IMR-90 (cell line): ENCODE results near the gene MLH1. TPM values are rescaled to one million over a fixed set of nuclear protein-coding genes. Genes with fewer than 3 reads are reported as not detected.

Experiments
- ATAC-seq: fragments of 200-7000 bp; cut with Tn5 transposase; 2 replicates; pipeline ENCODE4 v1.9.1; 2020; ENCODE audit warnings: low read depth, mild to moderate bottlenecking, moderate library complexity
- BruUV-seq: library from RNA; stranded (reverse); fragments of 400-500 nt; replicated peaks from 2 replicates; lab custom pipeline; 2021; lab: Mats Ljungman, UMichigan
- CTCF ChIA-PET: fragments of 300-600 bp; formaldehyde crosslinking; extraction: SDS; loops from one replicate; lab custom pipeline; 2021; ENCODE audit warnings: antibody characterized with exemption; lab: Yijun Ruan, JAX
- POLR2A ChIA-PET: fragments of 300-600 bp; sonication (Branson Sonifier 250); formaldehyde crosslinking; loops from one replicate; lab custom pipeline; 2022; ENCODE audit warnings: antibody characterized with exemption; ENCODE audit not compliant: unreplicated experiment; lab: Charles Lee
- DNase-seq: peaks from one replicate; pipeline ENCODE4 v3.0.0; 2013
- H2AFZ ChIP-seq: replicated peaks from 2 replicates; pipeline ENCODE3; 2013; ENCODE audit warnings: low read length, mild to moderate bottlenecking; ENCODE audit not compliant: poor library complexity
- H2AK5ac ChIP-seq: 2 replicates; pipeline ENCODE4 v1.6.1; 2013; ENCODE audit warnings: low read depth, low read length, inconsistent platforms
- H2AK9ac ChIP-seq: replicated peaks from 2 replicates; pipeline ENCODE3; 2013; ENCODE audit warnings: mild to moderate bottlenecking, low read depth, low read length, moderate library complexity; ENCODE audit not compliant: poor library complexity
- H2BK120ac ChIP-seq: 2 replicates; pipeline ENCODE4 v1.6.1; 2013; ENCODE audit warnings: low read depth, low read length, inconsistent platforms
- H2BK15ac ChIP-seq: 3 replicates; pipeline ENCODE4 v1.6.1; 2013; ENCODE audit warnings: low read depth, low read length, inconsistent platforms
- H2BK20ac ChIP-seq: 2 replicates; pipeline ENCODE4 v1.6.1; 2013; ENCODE audit warnings: low read depth, mild to moderate bottlenecking, inconsistent platforms, low read length, moderate library complexity
- H2BK5ac ChIP-seq: 2 replicates; pipeline ENCODE4 v1.6.1; 2013; ENCODE audit warnings: mild to moderate bottlenecking, low read depth, low read length, inconsistent platforms; ENCODE audit not compliant: poor library complexity, severe bottlenecking
- H3K14ac ChIP-seq: replicated peaks from 2 replicates; pipeline ENCODE4 v1.6.1; 2013; ENCODE audit warnings: low read depth, low read length, inconsistent platforms
- H3K18ac ChIP-seq: 2 replicates; pipeline ENCODE4 v1.6.1; 2013; ENCODE audit warnings: low read depth, low read length, control low read depth
- H3K23ac ChIP-seq: 2 replicates; pipeline ENCODE4 v1.6.1; 2013; ENCODE audit warnings: low read depth, low read length, inconsistent platforms
- H3K27ac ChIP-seq: 2 replicates; pipeline ENCODE4 v1.5.1; 2013; ENCODE audit warnings: mild to moderate bottlenecking, control low read depth, low read length; ENCODE audit not compliant: insufficient read depth
- H3K27me3 ChIP-seq: 2 replicates; pipeline ENCODE4 v1.6.1; 2013; ENCODE audit warnings: low read length; ENCODE audit not compliant: control insufficient read depth, insufficient read depth
- H3K36me3 ChIP-seq: 2 replicates; pipeline ENCODE4 v1.6.1; 2013; ENCODE audit warnings: low read length, mixed read lengths; ENCODE audit not compliant: control insufficient read depth, insufficient read depth
- H3K4ac ChIP-seq: 2 replicates; pipeline ENCODE4 v1.6.1; 2013; ENCODE audit warnings: low read depth, low read length, inconsistent platforms
- H3K4me1 ChIP-seq: 2 replicates; pipeline ENCODE4 v1.6.1; 2013; ENCODE audit warnings: low read length, mixed read lengths; ENCODE audit not compliant: control insufficient read depth, insufficient read depth
- H3K4me2 ChIP-seq: 2 replicates; pipeline ENCODE4 v1.6.1; 2013; ENCODE audit warnings: low read depth, mild to moderate bottlenecking, control low read depth, low read length, moderate library complexity
- H3K4me3 ChIP-seq: 2 replicates; pipeline ENCODE4 v1.5.1; 2013; ENCODE audit warnings: low read depth, mild to moderate bottlenecking, control low read depth, low read length, moderate library complexity; ENCODE audit not compliant: insufficient read depth
- H3K56ac ChIP-seq: 2 replicates; pipeline ENCODE4 v1.6.1; 2013; ENCODE audit warnings: low read length, inconsistent platforms; ENCODE audit not compliant: insufficient read depth; ENCODE audit errors: extremely low read depth
- H3K79me1 ChIP-seq, 2 experiments: 2 replicates each; pipeline ENCODE4 v1.6.1; 2013; ENCODE audit warnings: low read length in 2 of 2, inconsistent platforms in 1 of 2, low read depth in 1 of 2
- H3K9ac ChIP-seq: 2 replicates; pipeline ENCODE4 v1.6.1; 2013; ENCODE audit warnings: low read depth, low read length, control low read depth
- H3K9me1 ChIP-seq: 2 replicates; pipeline ENCODE4 v1.6.1; 2013; ENCODE audit warnings: low read length, inconsistent platforms; ENCODE audit not compliant: insufficient read depth
- H3K9me3 ChIP-seq: 2 replicates; pipeline ENCODE4 v1.6.1; 2013; ENCODE audit warnings: low read length; ENCODE audit not compliant: control insufficient read depth, insufficient read depth
- H4K20me1 ChIP-seq: 2 replicates; pipeline ENCODE4 v1.6.1; 2013; ENCODE audit warnings: low read length, inconsistent platforms; ENCODE audit not compliant: insufficient read depth
- H4K5ac ChIP-seq: 2 replicates; pipeline ENCODE4 v1.6.1; 2013; ENCODE audit warnings: mild to moderate bottlenecking, low read depth, low read length, control low read depth
- H4K8ac ChIP-seq, 2 experiments: 2 replicates each; pipeline ENCODE4 v1.6.1; 2013; ENCODE audit warnings: low read depth in 2 of 2, low read length in 2 of 2, control low read depth in 1 of 2, inconsistent platforms in 1 of 2
- H4K91ac ChIP-seq: 2 replicates; pipeline ENCODE4 v1.6.1; 2013; ENCODE audit warnings: low read depth, low read length, inconsistent platforms; ENCODE audit not compliant: insufficient read depth
- CHD1 ChIP-seq: IDR thresholded peaks from 2 replicates; pipeline ENCODE4 v1.6.1; 2012; ENCODE audit warnings: low read depth, low read length, improper control_type of control experiment
- ELK1 ChIP-seq: fragments of 150-350 bp; IDR thresholded peaks from 2 replicates; pipeline ENCODE4 v1.6.1; 2016; ENCODE audit warnings: low read depth, mild to moderate bottlenecking, low read length, moderate library complexity, borderline replicate concordance
- FOS ChIP-seq: fragments of 150-350 bp; IDR thresholded peaks from 2 replicates; pipeline ENCODE4 v1.6.1; 2016; ENCODE audit warnings: low read depth, low read length
- MAFK ChIP-seq: IDR thresholded peaks from 2 replicates; pipeline ENCODE4 v1.6.1; 2012; ENCODE audit warnings: low read depth, low read length, improper control_type of control experiment
- MAZ ChIP-seq: IDR thresholded peaks from 2 replicates; pipeline ENCODE4 v1.6.1; 2012; ENCODE audit warnings: low read depth, mild to moderate bottlenecking, low read length, improper control_type of control experiment, moderate library complexity, borderline replicate concordance
- MXI1 ChIP-seq: IDR thresholded peaks from 2 replicates; pipeline ENCODE4 v1.6.1; 2012; ENCODE audit warnings: low read depth, mild to moderate bottlenecking, low read length, moderate library complexity, borderline replicate concordance
- RAD21 ChIP-seq: IDR thresholded peaks from 2 replicates; pipeline ENCODE4 v1.6.1; 2012; ENCODE audit warnings: low read length, improper control_type of control experiment
- RCOR1 ChIP-seq: IDR thresholded peaks from 2 replicates; pipeline ENCODE4 v1.6.1; 2012; ENCODE audit warnings: mild to moderate bottlenecking, low read length, improper control_type of control experiment; ENCODE audit not compliant: insufficient replicate concordance
- RFX5 ChIP-seq: IDR thresholded peaks from 2 replicates; pipeline ENCODE4 v1.8.0; 2012; ENCODE audit warnings: low read depth, mild to moderate bottlenecking, low read length, moderate library complexity
- SMC3 ChIP-seq: fragments of 150-350 bp; IDR thresholded peaks from 2 replicates; pipeline ENCODE4 v1.6.1; 2016; ENCODE audit warnings: low read depth, mild to moderate bottlenecking, antibody characterized with exemption, low read length, moderate library complexity
- USF2 ChIP-seq: fragments of 150-350 bp; IDR thresholded peaks from 2 replicates; pipeline ENCODE4 v1.6.1; 2017; ENCODE audit warnings: mild to moderate bottlenecking, antibody characterized with exemption, low read length, low read depth
- WGBS, 2 experiments: methylation state at CpG; one replicate each; pipeline versions ENCODE4 v1.1.5 to v1.1.7; 2013; ENCODE audit warnings: missing lambda C conversion rate in 2 of 2; ENCODE audit not compliant: insufficient read length in 1 of 2; ENCODE audit errors: extremely low coverage in 2 of 2; 5-methylcytosine and 5-hydroxymethylcytosine counted together
- dilution Hi-C: fragments of 300-500 bp; cut with HindIII; formaldehyde crosslinking; loops from one replicate; pipeline ENCODE4 v1.14.3; 2018; ENCODE audit warnings: low sequenced_read_pairs; ENCODE audit not compliant: unreplicated experiment
- in situ Hi-C: fragments of 300-500 bp; cut with MboI; formaldehyde crosslinking; loops from 3 replicates; pipeline ENCODE4 v1.14.3; 2019; ENCODE audit warnings: low sequenced_read_pairs, inconsistent platforms, mixed read lengths
- intact Hi-C: fragments of 100-400 bp; cut with micrococcal nuclease; formaldehyde crosslinking; loops from 2 replicates; pipeline ENCODE4 v1.10.0; 2022
- polyA plus RNA-seq, 3 experiments: library from polyadenylated mRNA; depleted of rRNA; stranded (reverse); fragments of >200 nt; gene quantifications; 2 replicates each; pipeline ENCODE4 v1.2.3, GENCODE V29; 2012; ENCODE audit warnings: low replicate concordance in 1 of 3
- total RNA-seq: library from RNA; depleted of rRNA; stranded (reverse); fragments of >200 nt; gene quantifications from 2 replicates; pipeline ENCODE4 v1.2.3, GENCODE V29; 2012
- TF ChIP-seq, protein P1 (sequence below): conservative IDR thresholded peaks from 2 replicates; pipeline ENCODE4 v1.5.1; 2012; ENCODE audit warnings: mild to moderate bottlenecking, low read depth, low read length, improper control_type of control experiment

Gene MLH1
- total and polyA plus RNA-seq, 2 of the 4 experiments (the other 2 are of a cell fraction) = 30.2 to 54.1 TPM

- no CpG with 5 or more reads among the region's 3 CpGs for WGBS, 2 experiments
- H3K9me1 ChIP-seq = no peaks in the 10 kb centered on the region; the same call in 1 of the 2 replicates
- H2BK20ac ChIP-seq = peak overlapping the region; percentile 54
- H3K9me3 ChIP-seq = no peaks in the 10 kb centered on the region
- no peak overlapping the region for H3K9ac ChIP-seq
- no peak overlapping the region for H4K91ac ChIP-seq
- H3K4me3 ChIP-seq = no peak overlapping the region
- H2BK120ac ChIP-seq = peak overlapping the region; percentile 22; the same call in 1 of the 2 replicates
- in situ Hi-C loops (loop anchor here (5.0 kb wide), 1 partner anchor 231 kb away; no protein-coding TSS in a partner anchor), dilution Hi-C loops (no loop called here), intact Hi-C loops (loop anchor here (1.0 to 2.0 kb wide), 5 partner anchors 54 to 229 kb away; no protein-coding TSS in a partner anchor)
- ChIA-PET CTCF (interaction anchor here (0.6 to 3.5 kb wide), 18 partner anchors 12 to 240 kb away, joined by 3 to 39 read pairs (median 4); partner anchors contain the start of gene TRANK1), POLR2A (interaction anchor here (0.6 kb wide), 1 partner anchor 181 kb away, joined by 3 read pairs; no protein-coding TSS in a partner anchor)
- H4K5ac ChIP-seq = peak overlapping the region; percentile 12; the same call in 1 of the 2 replicates
- H3K79me1 ChIP-seq = no peaks in the 10 kb centered on the region
- no peaks in the 10 kb centered on the region for H4K20me1 ChIP-seq
- peak; percentile 65 for ATAC-seq
- peak; percentile 93 for DNase-seq
- no peak overlapping the region for H3K23ac ChIP-seq
- 0 out of 4 replicates have a peak overlapping the region, but pooled peaks of 1 of the 2 experiments have one; percentile 28 for H4K8ac ChIP-seq
- H2BK5ac ChIP-seq = peak overlapping the region; percentile 88
- H3K56ac ChIP-seq = no peak overlapping the region
- H3K14ac ChIP-seq = no peak overlapping the region
- no peak overlapping the region for H2BK15ac ChIP-seq
- H3K27me3 ChIP-seq = no peaks in the 10 kb centered on the region
- H2AK5ac ChIP-seq = no peak overlapping the region
- peaks cover 6% of the 10 kb centered on the region; the same call in 1 of the 2 replicates for H3K4me1 ChIP-seq
- H3K36me3 ChIP-seq = no peaks in the 10 kb centered on the region
- BruUV-seq = no TSS peak
- no peak overlapping the region for H3K27ac ChIP-seq
- no peak overlapping the region for H2AK9ac ChIP-seq
- H2AFZ ChIP-seq = no peak overlapping the region
- peak overlapping the region; percentile 79; the same call in 1 of the 2 replicates for H3K18ac ChIP-seq
- peak overlapping the region; percentile 48 for H3K4me2 ChIP-seq
- peak overlapping the region; percentile 9; the same call in 1 of the 2 replicates for H3K4ac ChIP-seq
- TF ChIP-seq CHD1 (no peak), RAD21 (no peak), USF2 (no peak), MXI1 (no peak), RCOR1 (no peak), FOS (peak; percentile 98), SMC3 (no peak), MAZ (no peak), ELK1 (no peak), MAFK (no peak), RFX5 (no peak)
- TF ChIP-seq, protein P1, sequence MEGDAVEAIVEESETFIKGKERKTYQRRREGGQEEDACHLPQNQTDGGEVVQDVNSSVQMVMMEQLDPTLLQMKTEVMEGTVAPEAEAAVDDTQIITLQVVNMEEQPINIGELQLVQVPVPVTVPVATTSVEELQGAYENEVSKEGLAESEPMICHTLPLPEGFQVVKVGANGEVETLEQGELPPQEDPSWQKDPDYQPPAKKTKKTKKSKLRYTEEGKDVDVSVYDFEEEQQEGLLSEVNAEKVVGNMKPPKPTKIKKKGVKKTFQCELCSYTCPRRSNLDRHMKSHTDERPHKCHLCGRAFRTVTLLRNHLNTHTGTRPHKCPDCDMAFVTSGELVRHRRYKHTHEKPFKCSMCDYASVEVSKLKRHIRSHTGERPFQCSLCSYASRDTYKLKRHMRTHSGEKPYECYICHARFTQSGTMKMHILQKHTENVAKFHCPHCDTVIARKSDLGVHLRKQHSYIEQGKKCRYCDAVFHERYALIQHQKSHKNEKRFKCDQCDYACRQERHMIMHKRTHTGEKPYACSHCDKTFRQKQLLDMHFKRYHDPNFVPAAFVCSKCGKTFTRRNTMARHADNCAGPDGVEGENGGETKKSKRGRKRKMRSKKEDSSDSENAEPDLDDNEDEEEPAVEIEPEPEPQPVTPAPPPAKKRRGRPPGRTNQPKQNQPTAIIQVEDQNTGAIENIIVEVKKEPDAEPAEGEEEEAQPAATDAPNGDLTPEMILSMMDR = no peak
Observed at GRCh38 chr3:36957862-36958686, 35.2 kb upstream of the MLH1 start.
